Stomach (tissue), 9 donors: ENCODE measurements around the gene CFAP61. TPM values are rescaled to one million over a fixed set of nuclear protein-coding genes. Genes with fewer than 3 reads are reported as not detected.

Source experiments
- DNase-seq, 2 donors: peaks; one replicate each; pipeline versions ENCODE4 v3.0.0 to v3.0.0-alpha.2; 2013 to 2019
- H3K27ac ChIP-seq, 5 donors: fragments of 200-600 bp in 4 of 5; sonication (generic) in 4 of 5; one replicate each; pipeline ENCODE4 v1.5.1; 2013 to 2019; ENCODE audit warnings: mild to moderate bottlenecking in 1 of 5, moderate library complexity in 1 of 5
- H3K27me3 ChIP-seq, 3 donors: fragments of 200-600 bp; sonication (generic); one replicate each; pipeline ENCODE4 v1.5.1; 2017 to 2019; ENCODE audit warnings: mixed run types in 1 of 3
- H3K36me3 ChIP-seq, 4 donors: fragments of 200-600 bp; sonication (generic); 1 replicate in 3 of 4; 2 replicates in 1 of 4; pipeline ENCODE4 v1.5.1; 2016 to 2019
- H3K4me1 ChIP-seq, 4 donors: fragments of 200-600 bp; sonication (generic); one replicate each; pipeline ENCODE4 v1.5.1; 2016 to 2019
- H3K4me3 ChIP-seq, 4 donors: fragments of 200-600 bp; sonication (generic) in 3 of 4; one replicate each; pipeline ENCODE4 v1.5.1; 2016 to 2019; ENCODE audit warnings: mild to moderate bottlenecking in 1 of 4
- H3K9me3 ChIP-seq, 4 donors: fragments of 200-600 bp; sonication (generic); one replicate each; pipeline ENCODE4 v1.5.1; 2016 to 2019
- EP300 ChIP-seq: sonication (generic); formaldehyde crosslinking; IDR thresholded peaks from one replicate; pipeline ENCODE4 v1.6.1; 2017; ENCODE audit warnings: antibody characterized with exemption
- POLR2A ChIP-seq, 4 donors: fragments of 450-650 bp; IDR thresholded peaks; one replicate each; pipeline ENCODE4 v1.6.1; 2016; ENCODE audit warnings: antibody characterized with exemption in 4 of 4, control low read depth in 2 of 4, mild to moderate bottlenecking in 1 of 4, moderate library complexity in 1 of 4
- POLR2AphosphoS5 ChIP-seq, 3 donors: sonication (generic); formaldehyde crosslinking; IDR thresholded peaks; one replicate each; pipeline ENCODE4 v1.6.1; 2016; ENCODE audit warnings: antibody characterized with exemption in 3 of 3
- WGBS, 5 donors: extraction: QIAGEN DNeasy Blood & Tissue Kit in 3 of 5; methylation state at CpG; one replicate each; pipeline versions ENCODE4 v1.1.5 to v1.1.7; 2013 to 2018; 5-methylcytosine and 5-hydroxymethylcytosine counted together
- intact Hi-C: fragments of 100-400 bp; cut with DNase I; formaldehyde crosslinking; loops from one replicate; pipeline ENCODE4 v1.15.1; 2023; ENCODE audit warnings: low total_unique reads
- polyA plus RNA-seq, 3 donors: library from polyadenylated mRNA; stranded (reverse); fragments of 200-250 nt; gene quantifications; one replicate each; pipeline ENCODE4 v1.2.3, GENCODE V29; 2013
- total RNA-seq, 5 donors: library from RNA; depleted of rRNA; stranded (reverse); fragments of >200 nt; gene quantifications; one replicate each; pipeline versions ENCODE4 v1.1.0 to v1.2.3, GENCODE V29; 2014 to 2016
- TF ChIP-seq, protein P1 (sequence below), 7 experiments: fragments of 450-650 bp in 4 of 7; fragments of 200-600 bp in 3 of 7; sonication (generic) in 3 of 7; IDR thresholded peaks; one replicate each; pipeline ENCODE4 v1.5.1; 2016 to 2019; ENCODE audit warnings: antibody characterized with exemption in 7 of 7, control low read depth in 2 of 7, mild to moderate bottlenecking in 1 of 7
- donor health status: healthy with polysubstance abuse.
- donor health status: Bipolar disorder and iron deficiency.
- donor health status: healthy.

Gene CFAP61
- total and polyA plus RNA-seq, 8 donors, result not detected

DNA sequence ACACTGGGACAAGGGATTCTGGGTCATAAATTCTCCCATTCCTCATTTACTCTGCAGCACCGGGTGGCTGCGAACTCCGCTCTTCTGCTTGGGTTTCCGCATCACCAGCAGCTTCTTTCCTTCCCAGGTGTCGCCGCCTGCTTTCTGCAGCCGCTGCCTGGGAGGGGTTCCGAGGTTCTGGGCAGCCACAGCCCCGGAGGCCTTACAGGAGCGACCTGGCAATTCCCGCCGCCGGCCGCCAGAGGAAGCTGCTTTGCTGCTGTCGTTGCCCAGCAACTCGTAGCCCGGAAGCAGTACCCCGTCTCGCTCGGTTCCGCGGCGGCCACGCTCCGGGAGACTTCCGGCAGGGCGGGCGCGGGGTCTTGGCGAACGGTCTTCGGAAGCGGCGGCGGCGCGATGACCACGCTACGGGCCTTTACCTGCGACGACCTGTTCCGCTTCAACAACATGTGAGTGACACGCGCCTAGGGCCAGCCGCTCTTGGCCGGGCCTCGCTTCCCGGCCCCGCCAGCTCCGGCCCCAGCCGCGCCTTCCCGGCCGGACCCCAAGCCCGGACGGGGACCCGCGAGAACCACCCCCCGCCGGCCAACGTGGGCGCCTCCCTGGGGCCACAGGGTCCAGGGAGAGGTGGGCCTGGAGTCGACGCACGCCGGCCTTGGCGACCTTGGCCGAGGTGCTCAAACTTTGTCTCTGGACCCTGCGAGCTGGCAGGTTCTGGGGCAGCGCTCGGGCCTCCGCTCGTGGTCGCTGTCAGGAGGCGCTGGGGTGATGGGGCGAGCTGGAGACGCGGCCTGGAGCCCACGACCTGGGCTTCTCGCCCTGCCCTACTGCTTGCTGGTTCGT, 35.1 kb upstream of the CFAP61 start, which contains the start of gene NAA20:
Gene NAA20, plus strand, starts transcription at position 362 of the 843 bp plus-strand sequence. Its CDS starts 35 bp downstream, at position 397.
- intact Hi-C loops, result no loop called here
- peak within 1 kb of the TSS; percentile 87 to 99 (median 94) for H3K4me3 ChIP-seq
- peaks cover 0 to 4% (median 0%) of the 10 kb centered on the region in 4 donors for H3K36me3 ChIP-seq
- no peaks in the 10 kb centered on the region for H3K27me3 ChIP-seq
- no peaks in the 10 kb centered on the region for H3K9me3 ChIP-seq
- H3K27ac ChIP-seq, result peak within 1 kb of the TSS; percentile 63 to 86 (median 84)
- TF ChIP-seq POLR2A (IDR thresholded peaks at IDR 0.05) (no peak), POLR2AphosphoS5 (IDR thresholded peaks at IDR 0.05) (peak; percentile 46 to 93 (median 47)), EP300 (no peak)
- TF ChIP-seq, protein P1, sequence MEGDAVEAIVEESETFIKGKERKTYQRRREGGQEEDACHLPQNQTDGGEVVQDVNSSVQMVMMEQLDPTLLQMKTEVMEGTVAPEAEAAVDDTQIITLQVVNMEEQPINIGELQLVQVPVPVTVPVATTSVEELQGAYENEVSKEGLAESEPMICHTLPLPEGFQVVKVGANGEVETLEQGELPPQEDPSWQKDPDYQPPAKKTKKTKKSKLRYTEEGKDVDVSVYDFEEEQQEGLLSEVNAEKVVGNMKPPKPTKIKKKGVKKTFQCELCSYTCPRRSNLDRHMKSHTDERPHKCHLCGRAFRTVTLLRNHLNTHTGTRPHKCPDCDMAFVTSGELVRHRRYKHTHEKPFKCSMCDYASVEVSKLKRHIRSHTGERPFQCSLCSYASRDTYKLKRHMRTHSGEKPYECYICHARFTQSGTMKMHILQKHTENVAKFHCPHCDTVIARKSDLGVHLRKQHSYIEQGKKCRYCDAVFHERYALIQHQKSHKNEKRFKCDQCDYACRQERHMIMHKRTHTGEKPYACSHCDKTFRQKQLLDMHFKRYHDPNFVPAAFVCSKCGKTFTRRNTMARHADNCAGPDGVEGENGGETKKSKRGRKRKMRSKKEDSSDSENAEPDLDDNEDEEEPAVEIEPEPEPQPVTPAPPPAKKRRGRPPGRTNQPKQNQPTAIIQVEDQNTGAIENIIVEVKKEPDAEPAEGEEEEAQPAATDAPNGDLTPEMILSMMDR (IDR thresholded peaks at IDR 0.05), result peak in 5 of 7 experiments; percentile 69 to 88 (median 82)
- DNase-seq, result peak; percentile 95 to 98
- H3K4me1 ChIP-seq, result peaks cover 22 to 71% (median 52%) of the 10 kb centered on the region in 4 donors
- 0 to 1% (median 0%) methylated on average over 45 to 81 of the region's 81 CpGs for WGBS, 5 donors

DNA sequence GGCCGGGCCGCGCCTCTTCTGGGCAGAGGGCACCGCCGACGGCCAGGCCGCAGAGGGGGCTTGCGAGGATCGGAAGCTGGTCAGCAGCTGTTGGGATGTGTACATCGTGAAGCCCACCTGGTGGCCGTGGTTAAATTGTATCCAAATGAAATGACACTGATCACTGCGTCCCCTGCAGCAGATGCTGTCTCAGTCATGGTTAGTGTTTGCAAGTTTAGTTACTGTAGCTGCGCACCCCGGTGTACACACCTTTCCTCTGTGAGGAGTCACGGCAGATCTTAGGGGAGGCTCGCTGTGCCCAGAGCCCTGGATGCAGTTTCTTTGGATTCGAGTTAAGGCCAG, 34.5 kb upstream of the CFAP61 start:
- Histone ChIP-seq H3K36me3 (peaks cover 0 to 8% (median 3%) of the 10 kb centered on the region in 4 donors), H3K9me3 (no peaks in the 10 kb centered on the region), H3K4me1 (peaks cover 22 to 77% (median 52%) of the 10 kb centered on the region in 4 donors), H3K27ac (peak overlapping the region; percentile 63 to 86 (median 84)), H3K27me3 (no peaks in the 10 kb centered on the region), H3K4me3 (peak overlapping the region; percentile 87 to 99 (median 94))
- 2 to 4% (median 3%) methylated on average over 16 to 17 of the region's 17 CpGs for WGBS, 5 donors
- TF ChIP-seq POLR2AphosphoS5 (IDR thresholded peaks at IDR 0.05) (no peak), POLR2A (IDR thresholded peaks at IDR 0.05) (no peak), EP300 (no peak)
- TF ChIP-seq, protein P1 (IDR thresholded peaks at IDR 0.05), result no peak
- intact Hi-C loops, result no loop called here
- DNase-seq, result no peak

DNA sequence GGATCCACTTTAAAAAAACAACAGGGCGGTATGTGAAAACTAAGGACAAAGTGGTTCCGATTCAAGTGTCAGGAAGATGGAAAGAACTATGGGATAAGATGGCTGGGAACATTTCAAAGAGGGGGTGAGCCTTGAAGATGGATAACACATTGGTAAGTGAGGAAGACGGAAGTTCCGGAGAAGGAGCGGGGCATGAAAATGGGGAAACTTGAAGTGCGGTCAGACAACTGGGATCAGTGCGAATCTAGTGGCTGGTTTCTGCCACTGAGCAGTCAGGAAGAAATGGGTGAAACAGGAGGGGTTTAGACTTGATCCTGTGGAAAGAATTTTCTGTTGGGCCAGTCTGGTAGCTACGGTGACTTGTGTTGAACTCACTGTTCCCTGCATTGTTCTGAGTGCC, 34.0 kb upstream of the CFAP61 start:
- Histone ChIP-seq H3K4me1 (peaks cover 22 to 79% (median 52%) of the 10 kb centered on the region in 4 donors), H3K36me3 (peaks cover 0 to 13% (median 9%) of the 10 kb centered on the region in 4 donors), H3K27me3 (no peaks in the 10 kb centered on the region), H3K9me3 (no peaks in the 10 kb centered on the region), H3K27ac (no peak overlapping the region), H3K4me3 (peak overlapping the region in 3 of 4 donors; percentile 87 to 95 (median 93))
- TF ChIP-seq EP300, result no peak
- TF ChIP-seq, protein P1 (IDR thresholded peaks at IDR 0.05), result no peak
- no peak for TF ChIP-seq POLR2AphosphoS5 (IDR thresholded peaks at IDR 0.05)
- TF ChIP-seq POLR2A (IDR thresholded peaks at IDR 0.05), result no peak
- intact Hi-C loops, result no loop called here
- no peak for DNase-seq
- WGBS, 5 donors, result 85 to 90% (median 89%) methylated on average over 8 of the region's 8 CpGs

DNA sequence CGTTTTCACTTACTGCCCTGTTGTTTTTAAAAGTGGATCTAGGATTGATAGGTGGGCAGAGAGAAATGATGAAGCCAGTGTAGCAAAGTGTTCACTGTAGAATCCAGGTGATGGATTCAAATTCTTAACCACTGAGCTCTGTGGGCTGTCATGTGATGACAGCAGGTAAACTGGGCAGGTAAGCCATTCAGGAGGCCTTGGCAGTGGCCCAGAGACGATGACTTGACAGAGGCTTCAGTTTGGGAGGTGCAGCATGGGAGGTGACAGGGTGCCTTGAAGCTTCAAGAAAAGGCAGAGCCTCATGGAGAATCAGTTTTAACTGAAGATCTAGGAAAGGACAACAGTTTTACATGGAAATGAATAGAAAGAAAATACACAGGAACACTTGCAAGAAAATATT, 33.2 kb upstream of the CFAP61 start:
- WGBS, 5 donors, result 50 to 68% (median 62%) methylated on average over 2 of the region's 2 CpGs
- H3K4me3 ChIP-seq, result peak overlapping the region in 2 of 4 donors; percentile 87 to 95
- no peak overlapping the region for H3K27ac ChIP-seq
- intact Hi-C loops, result no loop called here
- TF ChIP-seq, protein P1 (IDR thresholded peaks at IDR 0.05), result no peak
- TF ChIP-seq EP300 (no peak), POLR2A (IDR thresholded peaks at IDR 0.05) (no peak), POLR2AphosphoS5 (IDR thresholded peaks at IDR 0.05) (no peak)
- H3K9me3 ChIP-seq, result no peaks in the 10 kb centered on the region
- peaks cover 22 to 79% (median 52%) of the 10 kb centered on the region in 4 donors for H3K4me1 ChIP-seq
- DNase-seq, result peak in 1 of 2 donors; percentile 63
- peaks cover 0 to 16% (median 11%) of the 10 kb centered on the region in 4 donors for H3K36me3 ChIP-seq
- H3K27me3 ChIP-seq, result no peaks in the 10 kb centered on the region
